Esophagus squamous epithelium (tissue), 5 donors: ENCODE results near the gene ADRM1. TPM values are rescaled to one million over a fixed set of nuclear protein-coding genes. Genes with fewer than 3 reads are reported as not detected.
A peak's percentile ranks its signal among the peaks of the same experiment; 100 is the strongest.

Experiments
- DNase-seq: peaks from one replicate; lab custom pipeline; 2025; lab: John Stamatoyannopoulos, UW
- H3K27ac ChIP-seq, 4 donors: fragments of 200-600 bp; sonication (generic); one replicate each; pipeline ENCODE4 v1.5.1; 2016 to 2019; ENCODE audit warnings: mild to moderate bottlenecking in 1 of 4
- H3K27me3 ChIP-seq, 4 donors: fragments of 200-600 bp; sonication (generic); 1 replicate in 3 of 4; 2 replicates in 1 of 4; pipeline versions ENCODE4 v1.5.1 to v1.6.0; 2017 to 2021; ENCODE audit warnings: antibody characterized with exemption in 1 of 4
- H3K36me3 ChIP-seq, 3 donors: fragments of 200-600 bp; sonication (generic); one replicate each; pipeline ENCODE4 v1.5.1; 2016 to 2019
- H3K4me1 ChIP-seq, 3 donors: fragments of 200-600 bp; sonication (generic); one replicate each; pipeline ENCODE4 v1.5.1; 2017 to 2019
- H3K4me3 ChIP-seq, 4 donors: fragments of 200-600 bp; sonication (generic); 1 replicate in 3 of 4; 2 replicates in 1 of 4; pipeline ENCODE4 v1.5.1; 2016 to 2019; ENCODE audit warnings: mild to moderate bottlenecking in 2 of 4, moderate library complexity in 1 of 4
- H3K9me3 ChIP-seq, 3 donors: fragments of 200-600 bp; sonication (generic); one replicate each; pipeline ENCODE4 v1.5.1; 2016 to 2019
- POLR2A ChIP-seq, 4 donors: fragments of 450-650 bp; IDR thresholded peaks; one replicate each; pipeline ENCODE4 v1.6.1; 2017; ENCODE audit warnings: antibody characterized with exemption in 4 of 4, mild to moderate bottlenecking in 4 of 4, moderate library complexity in 3 of 4
- WGBS, 2 donors: methylation state at CpG; one replicate each; pipeline ENCODE4 v1.1.5; 2018; 5-methylcytosine and 5-hydroxymethylcytosine counted together
- intact Hi-C: fragments of 100-400 bp; cut with DNase I; formaldehyde crosslinking; loops from one replicate; pipeline ENCODE4 v1.15.0; 2022
- total RNA-seq, 4 donors: library from RNA; depleted of rRNA; stranded (reverse); fragments of >200 nt; gene quantifications; one replicate each; pipeline ENCODE4 v1.1.0, GENCODE V29; 2016
- TF ChIP-seq, protein P1 (sequence below), 6 experiments: fragments of 450-650 bp in 4 of 6; fragments of 200-600 bp in 2 of 6; sonication (generic) in 2 of 6; IDR thresholded peaks; one replicate each; pipeline ENCODE4 v1.5.1; 2016 to 2019; ENCODE audit warnings: antibody characterized with exemption in 6 of 6, mild to moderate bottlenecking in 4 of 6, moderate library complexity in 4 of 6
- donor health status: DM: yes; HTN: yes; CAD: no.

ADRM1 gene
- total RNA-seq, 4 donors from 2014 or later = 126 to 173 (median 133) TPM

DNA sequence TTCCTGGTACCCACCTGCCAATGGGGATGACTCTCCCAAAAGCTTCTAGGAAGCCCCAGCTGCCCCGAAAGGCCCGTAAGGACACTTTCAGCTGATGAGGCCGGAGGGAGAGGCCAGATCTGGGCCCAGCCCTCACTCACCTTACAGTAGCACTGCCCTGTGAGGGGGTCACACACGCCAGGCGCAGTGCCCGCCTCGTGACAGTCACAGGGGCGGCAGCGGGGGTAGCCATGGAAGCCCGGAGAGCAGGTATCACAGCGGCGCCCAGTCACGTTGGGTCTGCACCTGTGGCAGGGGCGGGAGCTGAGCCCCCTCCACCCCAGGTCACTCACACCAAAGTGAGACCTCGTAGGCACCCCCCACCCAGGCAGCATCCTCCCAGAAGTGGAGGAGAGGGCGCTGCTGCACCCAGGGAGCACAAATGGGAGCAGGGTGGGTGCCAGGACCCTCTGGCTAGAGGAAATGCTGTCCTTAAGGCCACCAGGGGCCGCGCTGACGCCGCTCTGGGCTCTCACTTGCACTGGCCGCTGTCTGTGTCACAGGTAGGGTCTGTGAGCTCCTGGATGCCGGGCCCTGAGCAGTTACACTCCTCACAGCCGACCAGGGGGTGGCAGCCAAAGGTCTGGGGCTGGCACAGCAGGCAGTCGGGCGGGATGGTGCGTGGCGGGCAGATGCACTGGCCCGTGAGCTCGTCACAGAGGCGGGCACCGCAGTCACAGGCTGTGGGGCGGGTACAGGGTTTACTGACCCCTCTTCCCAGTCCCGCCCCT lies 25.1 kb downstream of the ADRM1 start:
- Histone ChIP-seq H3K4me1 (peaks cover 9 to 24% (median 11%) of the 10 kb centered on the region in 3 donors), H3K27me3 (no peaks in the 10 kb centered on the region), H3K36me3 (peaks cover 41 to 100% (median 83%) of the 10 kb centered on the region in 3 donors), H3K4me3 (no peak overlapping the region), H3K27ac (no peak overlapping the region), H3K9me3 (no peaks in the 10 kb centered on the region)
- DNase-seq = no peak
- intact Hi-C loops = no loop called here
- no peak for TF ChIP-seq POLR2A (IDR thresholded peaks at IDR 0.05)
- TF ChIP-seq, protein P1, sequence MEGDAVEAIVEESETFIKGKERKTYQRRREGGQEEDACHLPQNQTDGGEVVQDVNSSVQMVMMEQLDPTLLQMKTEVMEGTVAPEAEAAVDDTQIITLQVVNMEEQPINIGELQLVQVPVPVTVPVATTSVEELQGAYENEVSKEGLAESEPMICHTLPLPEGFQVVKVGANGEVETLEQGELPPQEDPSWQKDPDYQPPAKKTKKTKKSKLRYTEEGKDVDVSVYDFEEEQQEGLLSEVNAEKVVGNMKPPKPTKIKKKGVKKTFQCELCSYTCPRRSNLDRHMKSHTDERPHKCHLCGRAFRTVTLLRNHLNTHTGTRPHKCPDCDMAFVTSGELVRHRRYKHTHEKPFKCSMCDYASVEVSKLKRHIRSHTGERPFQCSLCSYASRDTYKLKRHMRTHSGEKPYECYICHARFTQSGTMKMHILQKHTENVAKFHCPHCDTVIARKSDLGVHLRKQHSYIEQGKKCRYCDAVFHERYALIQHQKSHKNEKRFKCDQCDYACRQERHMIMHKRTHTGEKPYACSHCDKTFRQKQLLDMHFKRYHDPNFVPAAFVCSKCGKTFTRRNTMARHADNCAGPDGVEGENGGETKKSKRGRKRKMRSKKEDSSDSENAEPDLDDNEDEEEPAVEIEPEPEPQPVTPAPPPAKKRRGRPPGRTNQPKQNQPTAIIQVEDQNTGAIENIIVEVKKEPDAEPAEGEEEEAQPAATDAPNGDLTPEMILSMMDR (IDR thresholded peaks at IDR 0.05) = no peak
- 100% methylated on average over 2 of the region's 33 CpGs for WGBS, 2 donors

- DNase-seq = no peak
- no peaks in the 10 kb centered on the region for H3K9me3 ChIP-seq
- TF ChIP-seq, protein P1 (IDR thresholded peaks at IDR 0.05) = no peak
- TF ChIP-seq POLR2A (IDR thresholded peaks at IDR 0.05) = no peak
- H3K27ac ChIP-seq = no peak overlapping the region
- peaks cover 50 to 100% (median 86%) of the 10 kb centered on the region in 3 donors for H3K36me3 ChIP-seq
- no peak overlapping the region for H3K4me3 ChIP-seq
- H3K4me1 ChIP-seq = peaks cover 3 to 15% (median 4%) of the 10 kb centered on the region in 3 donors
- H3K27me3 ChIP-seq = no peaks in the 10 kb centered on the region
- intact Hi-C loops = no loop called here
- WGBS, 2 donors = 85 to 100% methylated on average over 1 to 9 of the region's 26 CpGs
Observed at GRCh38 chr20:62328684-62329388, 26.0 kb downstream of the ADRM1 start.

DNA sequence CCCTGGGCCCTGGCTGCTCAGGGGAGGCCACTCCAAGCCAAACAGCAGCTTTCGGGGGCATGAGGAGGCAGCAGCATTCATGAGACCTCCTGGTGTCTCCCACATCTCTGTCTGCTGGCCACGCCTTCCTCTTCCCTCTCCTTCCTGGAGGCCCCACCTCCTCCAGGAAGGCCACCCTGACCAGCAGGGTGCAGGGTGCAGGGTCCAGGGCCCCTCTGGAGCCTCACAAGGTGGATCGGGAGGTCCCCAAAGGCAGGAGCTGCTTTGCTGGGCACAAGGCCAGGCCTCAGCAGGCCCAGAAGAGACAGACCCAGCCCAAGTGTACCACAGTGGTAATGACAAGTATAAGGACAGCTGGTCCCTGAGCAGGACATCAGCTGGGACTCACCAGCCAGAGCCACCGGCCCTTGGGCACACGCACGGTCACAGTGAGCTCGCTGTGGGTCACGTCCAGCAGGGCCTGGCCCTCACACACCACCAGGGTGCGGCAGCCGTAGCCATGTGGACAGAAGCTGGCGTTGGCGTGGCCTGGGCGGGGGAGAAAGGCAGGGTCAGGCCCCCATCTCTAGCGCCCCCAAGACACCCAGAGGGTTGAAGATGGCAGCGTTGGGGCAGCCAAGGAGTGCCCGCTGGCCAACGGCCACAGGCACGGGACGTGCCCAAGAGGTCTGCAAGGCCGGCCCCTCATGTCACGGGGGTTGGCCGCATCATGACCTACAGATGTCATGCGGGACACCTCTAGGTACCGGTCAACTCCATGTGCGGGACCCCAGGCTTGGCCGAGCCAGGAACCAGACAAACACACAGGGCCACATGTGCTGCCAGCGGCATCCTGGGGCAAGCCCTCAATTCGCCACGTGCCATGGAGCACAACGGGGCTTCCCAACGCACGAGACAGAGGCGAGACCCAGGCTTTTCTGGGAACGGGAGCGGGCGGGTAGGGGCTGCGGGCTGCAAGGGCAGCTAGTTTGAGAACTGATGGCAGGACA lies 26.9 kb downstream of the ADRM1 start:
- WGBS, 2 donors = 92 to 93% methylated on average over 5 to 13 of the region's 37 CpGs
- H3K27ac ChIP-seq = no peak overlapping the region
- peaks cover 0 to 8% (median 0%) of the 10 kb centered on the region in 3 donors for H3K4me1 ChIP-seq
- H3K36me3 ChIP-seq = peaks cover 55 to 100% (median 83%) of the 10 kb centered on the region in 3 donors
- no peaks in the 10 kb centered on the region for H3K9me3 ChIP-seq
- intact Hi-C loops = no loop called here
- no peaks in the 10 kb centered on the region for H3K27me3 ChIP-seq
- TF ChIP-seq, protein P1 (IDR thresholded peaks at IDR 0.05) = no peak
- TF ChIP-seq POLR2A (IDR thresholded peaks at IDR 0.05) = no peak
- no peak for DNase-seq
- H3K4me3 ChIP-seq = no peak overlapping the region

GRCh38 chr20:62330576-62331317 lies 27.9 kb downstream of the ADRM1 start:
- H3K36me3 ChIP-seq = peaks cover 49 to 100% (median 80%) of the 10 kb centered on the region in 3 donors
- no peaks in the 10 kb centered on the region for H3K27me3 ChIP-seq
- no peaks in the 10 kb centered on the region for H3K9me3 ChIP-seq
- peaks cover 0 to 8% (median 0%) of the 10 kb centered on the region in 3 donors for H3K4me1 ChIP-seq
- no peak for DNase-seq
- intact Hi-C loops = no loop called here
- no peak overlapping the region for H3K4me3 ChIP-seq
- WGBS, 2 donors = 56 to 64% methylated on average over 8 to 13 of the region's 46 CpGs
- TF ChIP-seq POLR2A (IDR thresholded peaks at IDR 0.05) = no peak
- TF ChIP-seq, protein P1 (IDR thresholded peaks at IDR 0.05) = peak in 1 of 6 experiments; percentile 10
- H3K27ac ChIP-seq = peak overlapping the region in 2 of 4 donors; percentile 2 to 29
